ENCODE measurements around the gene CDH4.

DNA sequence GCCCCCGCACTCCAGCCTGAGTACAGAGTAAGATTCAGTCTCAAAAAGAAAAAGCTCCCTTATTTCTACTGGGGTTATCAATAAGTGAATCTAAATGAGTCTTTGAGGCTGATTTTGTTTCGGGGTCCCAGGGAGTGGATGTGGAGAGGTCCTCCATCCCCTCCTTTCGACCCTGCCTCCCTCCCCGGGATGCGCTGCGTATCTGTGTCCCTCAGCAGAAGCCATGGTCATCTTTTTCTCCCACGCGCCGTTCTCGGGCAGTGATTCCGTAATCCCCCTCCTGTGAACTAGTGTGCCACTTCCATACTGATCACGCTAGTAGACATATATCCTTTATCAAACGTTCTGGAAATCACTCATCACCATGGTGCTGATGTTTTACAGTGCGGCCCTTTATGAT is 152.9 kb downstream of the CDH4 start:
- TF ChIP-seq, protein P1, sequence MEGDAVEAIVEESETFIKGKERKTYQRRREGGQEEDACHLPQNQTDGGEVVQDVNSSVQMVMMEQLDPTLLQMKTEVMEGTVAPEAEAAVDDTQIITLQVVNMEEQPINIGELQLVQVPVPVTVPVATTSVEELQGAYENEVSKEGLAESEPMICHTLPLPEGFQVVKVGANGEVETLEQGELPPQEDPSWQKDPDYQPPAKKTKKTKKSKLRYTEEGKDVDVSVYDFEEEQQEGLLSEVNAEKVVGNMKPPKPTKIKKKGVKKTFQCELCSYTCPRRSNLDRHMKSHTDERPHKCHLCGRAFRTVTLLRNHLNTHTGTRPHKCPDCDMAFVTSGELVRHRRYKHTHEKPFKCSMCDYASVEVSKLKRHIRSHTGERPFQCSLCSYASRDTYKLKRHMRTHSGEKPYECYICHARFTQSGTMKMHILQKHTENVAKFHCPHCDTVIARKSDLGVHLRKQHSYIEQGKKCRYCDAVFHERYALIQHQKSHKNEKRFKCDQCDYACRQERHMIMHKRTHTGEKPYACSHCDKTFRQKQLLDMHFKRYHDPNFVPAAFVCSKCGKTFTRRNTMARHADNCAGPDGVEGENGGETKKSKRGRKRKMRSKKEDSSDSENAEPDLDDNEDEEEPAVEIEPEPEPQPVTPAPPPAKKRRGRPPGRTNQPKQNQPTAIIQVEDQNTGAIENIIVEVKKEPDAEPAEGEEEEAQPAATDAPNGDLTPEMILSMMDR (conservative IDR thresholded peaks at IDR 0.05): no peak
- no peak for TF ChIP-seq ZFX (IDR thresholded peaks at IDR 0.05)

Data from C4-2B (cell line).